HepG2 (cell line): ENCODE results near the gene UBTF. TPM values are rescaled to one million over a fixed set of nuclear protein-coding genes. Genes with fewer than 3 reads are reported as not detected.

Experiments used
- ATAC-seq: fragments of 200-7000 bp; cut with Tn5 transposase; 3 replicates; pipeline ENCODE4 v1.9.1; 2020; ENCODE audit warnings: mild to moderate bottlenecking, moderate library complexity
- BruUV-seq: library from RNA; stranded (reverse); fragments of 400-500 nt; replicated peaks from 2 replicates; lab custom pipeline; 2021; lab: Mats Ljungman, UMichigan
- CTCF ChIA-PET: fragments of 300-600 bp; formaldehyde crosslinking; extraction: SDS; loops from one replicate; lab custom pipeline; 2021; ENCODE audit warnings: low total read pairs, inconsistent platforms, low intra/inter-chr PET ratio; lab: Yijun Ruan, JAX
- POLR2A ChIA-PET: fragments of 350-600 bp; sonication (Branson Sonifier 250); formaldehyde crosslinking; loops from one replicate; lab custom pipeline; 2020; ENCODE audit warnings: antibody characterized with exemption, inconsistent platforms; lab: Yijun Ruan, JAX
- DNase-seq: peaks from one replicate; pipeline ENCODE4 v3.0.0-alpha.2; 2015; ENCODE audit warnings: low spot score
- FAIRE-seq: peaks from 3 replicates; lab custom pipeline; 2011; peaks lifted over from hg19 to GRCh38; lab: Jason Lieb, UNC
- H2AFZ ChIP-seq: one replicate; pipeline ENCODE4 v1.6.1; 2011; ENCODE audit warnings: low read length, inconsistent platforms
- H3K27ac ChIP-seq: fragments of 300-600 bp; 3 replicates; pipeline ENCODE4 v1.8.0; 2011; ENCODE audit warnings: mixed run types, mild to moderate bottlenecking, mixed read lengths, low read length, inconsistent platforms; ENCODE audit not compliant: insufficient read depth; ENCODE audit errors: extremely low read length
- H3K27me3 ChIP-seq, 2 experiments: fragments of 200-600 bp in 1 of 2; 2 replicates in 1 of 2; 3 replicates in 1 of 2; pipeline versions ENCODE4 v1.6.0 to v1.8.0; 2011; ENCODE audit warnings: low read length in 2 of 2, mild to moderate bottlenecking in 2 of 2, moderate library complexity in 2 of 2, inconsistent platforms in 1 of 2; ENCODE audit not compliant: insufficient read depth in 2 of 2, control insufficient read depth in 1 of 2
- H3K36me3 ChIP-seq, 2 experiments: fragments of 200-600 bp in 1 of 2; replicated peaks in 1 of 2; 2 replicates in 1 of 2; 3 replicates in 1 of 2; pipeline versions ENCODE4 v1.5.1 to v1.8.0; 2011; ENCODE audit warnings: low read length in 2 of 2, inconsistent platforms in 1 of 2; ENCODE audit not compliant: insufficient read depth in 2 of 2, control insufficient read depth in 1 of 2
- H3K4me1 ChIP-seq: 2 replicates; pipeline ENCODE4 v1.5.1; 2012; ENCODE audit warnings: low read length, inconsistent platforms; ENCODE audit not compliant: insufficient read depth
- H3K4me2 ChIP-seq: 2 replicates; pipeline ENCODE4 v1.6.0; 2011; ENCODE audit warnings: low read depth, low read length, inconsistent platforms
- H3K4me3 ChIP-seq, 3 experiments: fragments of 200-600 bp in 1 of 3; sonication (generic), shearing (Covaris generic) in 1 of 3; replicated peaks in 1 of 3; 2 replicates each; pipeline ENCODE4 v1.5.1; 2011 to 2016; ENCODE audit warnings: low read length in 3 of 3, inconsistent platforms in 2 of 3, low read depth in 2 of 3, mild to moderate bottlenecking in 2 of 3, control low read depth in 1 of 3, mixed read lengths in 1 of 3; ENCODE audit not compliant: insufficient read depth in 1 of 3
- H3K79me2 ChIP-seq: one replicate; pipeline ENCODE4 v1.6.1; 2011; ENCODE audit warnings: low read length, inconsistent platforms; ENCODE audit not compliant: insufficient read depth
- H3K9ac ChIP-seq: 2 replicates; pipeline ENCODE4 v1.6.0; 2011; ENCODE audit warnings: mild to moderate bottlenecking, low read depth, low read length, inconsistent platforms; ENCODE audit not compliant: insufficient read depth
- H3K9me3 ChIP-seq: 2 replicates; pipeline ENCODE4 v1.5.1; 2012; ENCODE audit warnings: mild to moderate bottlenecking, low read length
- H4K20me1 ChIP-seq: 2 replicates; pipeline ENCODE4 v1.6.0; 2011; ENCODE audit warnings: inconsistent platforms, mild to moderate bottlenecking, low read length, moderate library complexity; ENCODE audit not compliant: insufficient read depth
- AGO2 ChIP-seq: fragments of 200-400 bp; formaldehyde crosslinking; optimal IDR thresholded peaks from 2 replicates; pipeline ENCODE3; 2017; ENCODE audit warnings: mild to moderate bottlenecking, low read depth, low read length, moderate library complexity
- WGBS: methylation state at CpG from one replicate; pipeline ENCODE4 v1.1.6; 2017; ENCODE audit warnings: low lambda C conversion rate; 5-methylcytosine and 5-hydroxymethylcytosine counted together
- in situ Hi-C: cut with HindIII; loops from 2 replicates; pipeline ENCODE4 v1.10.0; 2017; ENCODE audit warnings: low pct_unique_long_range_greater_than_20kb; ENCODE audit not compliant: extremely low pct_ligation_motif_present
- intact Hi-C: fragments of 100-400 bp; cut with micrococcal nuclease; formaldehyde crosslinking; loops from one replicate; pipeline ENCODE4 v1.10.0; 2022; ENCODE audit not compliant: unreplicated experiment
- polyA plus RNA-seq, 8 experiments: library from polyadenylated mRNA; depleted of rRNA in 3 of 8; stranded (reverse) in 7 of 8; unstranded in 1 of 8; fragments of >200 nt; fragmentation: Illumina TruSeq in 4 of 8; extraction: Trizol in 4 of 8; gene quantifications; 2 replicates each; pipeline versions ENCODE4 v1.2.1 to v1.2.3, GENCODE V29; 2011 to 2016; ENCODE audit warnings: low read depth in 4 of 8, missing spikeins in 1 of 8, mixed read lengths in 1 of 8; ENCODE audit not compliant: insufficient read depth in 1 of 8
- total RNA-seq, 5 experiments: library from RNA; depleted of rRNA; stranded (reverse); fragments of >200 nt; fragmentation: Illumina TruSeq; extraction: Trizol; gene quantifications; 2 replicates each; pipeline ENCODE4 v1.2.3, GENCODE V29; 2016; ENCODE audit warnings: low read depth in 1 of 5
- TF ChIP-seq, protein P1 (sequence below): sonication (generic); formaldehyde crosslinking; IDR thresholded peaks from 2 replicates; pipeline ENCODE4 v1.4.0; 2020; ENCODE audit warnings: missing genetic modification reagents, borderline replicate concordance

The UBTF gene
- total and polyA plus RNA-seq, 2 of the 13 experiments (the other 11 are each of a cell fraction or from before 2014, with no cell fraction given), result 15.2 to 60.9 TPM

DNA sequence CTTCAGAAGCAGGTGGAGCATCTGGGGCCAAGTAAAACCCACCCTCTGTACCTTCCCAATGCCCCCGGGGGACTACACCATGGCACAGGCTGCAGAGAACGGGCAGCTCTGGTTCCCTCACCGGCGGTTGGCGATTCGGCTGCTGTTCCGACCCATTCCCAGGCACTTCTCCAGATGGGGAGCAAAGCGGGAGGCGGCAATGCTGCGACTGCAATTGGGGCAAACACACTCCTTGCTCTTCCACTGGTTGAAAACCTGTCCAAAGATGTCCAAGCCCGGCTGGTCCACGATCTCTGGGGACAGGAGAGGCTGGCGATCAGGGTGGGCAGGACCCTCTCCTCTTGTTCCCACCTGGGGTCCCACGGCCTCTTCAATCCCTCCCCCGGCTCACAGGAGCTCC lies 22.4 kb downstream of the UBTF start:
- peak; percentile 47 for TF ChIP-seq AGO2
- TF ChIP-seq, protein P1, sequence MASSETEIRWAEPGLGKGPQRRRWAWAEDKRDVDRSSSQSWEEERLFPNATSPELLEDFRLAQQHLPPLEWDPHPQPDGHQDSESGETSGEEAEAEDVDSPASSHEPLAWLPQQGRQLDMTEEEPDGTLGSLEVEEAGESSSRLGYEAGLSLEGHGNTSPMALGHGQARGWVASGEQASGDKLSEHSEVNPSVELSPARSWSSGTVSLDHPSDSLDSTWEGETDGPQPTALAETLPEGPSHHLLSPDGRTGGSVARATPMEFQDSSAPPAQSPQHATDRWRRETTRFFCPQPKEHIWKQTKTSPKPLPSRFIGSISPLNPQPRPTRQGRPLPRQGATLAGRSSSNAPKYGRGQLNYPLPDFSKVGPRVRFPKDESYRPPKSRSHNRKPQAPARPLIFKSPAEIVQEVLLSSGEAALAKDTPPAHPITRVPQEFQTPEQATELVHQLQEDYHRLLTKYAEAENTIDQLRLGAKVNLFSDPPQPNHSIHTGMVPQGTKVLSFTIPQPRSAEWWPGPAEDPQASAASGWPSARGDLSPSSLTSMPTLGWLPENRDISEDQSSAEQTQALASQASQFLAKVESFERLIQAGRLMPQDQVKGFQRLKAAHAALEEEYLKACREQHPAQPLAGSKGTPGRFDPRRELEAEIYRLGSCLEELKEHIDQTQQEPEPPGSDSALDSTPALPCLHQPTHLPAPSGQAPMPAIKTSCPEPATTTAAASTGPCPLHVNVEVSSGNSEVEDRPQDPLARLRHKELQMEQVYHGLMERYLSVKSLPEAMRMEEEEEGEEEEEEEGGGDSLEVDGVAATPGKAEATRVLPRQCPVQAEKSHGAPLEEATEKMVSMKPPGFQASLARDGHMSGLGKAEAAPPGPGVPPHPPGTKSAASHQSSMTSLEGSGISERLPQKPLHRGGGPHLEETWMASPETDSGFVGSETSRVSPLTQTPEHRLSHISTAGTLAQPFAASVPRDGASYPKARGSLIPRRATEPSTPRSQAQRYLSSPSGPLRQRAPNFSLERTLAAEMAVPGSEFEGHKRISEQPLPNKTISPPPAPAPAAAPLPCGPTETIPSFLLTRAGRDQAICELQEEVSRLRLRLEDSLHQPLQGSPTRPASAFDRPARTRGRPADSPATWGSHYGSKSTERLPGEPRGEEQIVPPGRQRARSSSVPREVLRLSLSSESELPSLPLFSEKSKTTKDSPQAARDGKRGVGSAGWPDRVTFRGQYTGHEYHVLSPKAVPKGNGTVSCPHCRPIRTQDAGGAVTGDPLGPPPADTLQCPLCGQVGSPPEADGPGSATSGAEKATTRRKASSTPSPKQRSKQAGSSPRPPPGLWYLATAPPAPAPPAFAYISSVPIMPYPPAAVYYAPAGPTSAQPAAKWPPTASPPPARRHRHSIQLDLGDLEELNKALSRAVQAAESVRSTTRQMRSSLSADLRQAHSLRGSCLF (CRISPR knock-in tag), result no peak
- no peak overlapping the region for H3K4me2 ChIP-seq
- peaks cover 19% of the 10 kb centered on the region for H3K79me2 ChIP-seq
- WGBS, result 96% methylated on average over 15 of the region's 15 CpGs
- no peak for DNase-seq
- H3K9me3 ChIP-seq, result no peaks in the 10 kb centered on the region
- no peak overlapping the region for H2AFZ ChIP-seq
- no peaks in the 10 kb centered on the region; a peak in 1 of 5 replicates for H3K27me3 ChIP-seq
- in situ Hi-C loops, result no loop called here
- intact Hi-C loops, result no loop called here
- no peak for FAIRE-seq
- H3K27ac ChIP-seq, result no peak overlapping the region
- BruUV-seq, result no TSS peak
- ChIA-PET CTCF (no interaction called here), POLR2A (interaction anchor here (1.6 to 4.1 kb wide), 2 partner anchors 12 to 21 kb away, joined by 6 to 71 read pairs; partner anchors contain the start of gene TMUB2)
- peaks cover 19 to 45% of the 10 kb centered on the region in 2 experiments for H3K36me3 ChIP-seq
- no peak overlapping the region for H3K4me3 ChIP-seq
- no peak for ATAC-seq
- peaks cover 23% of the 10 kb centered on the region for H3K4me1 ChIP-seq
- 0 out of 2 replicates have a peak, but pooled peaks cover 7% of the 10 kb centered on the region for H4K20me1 ChIP-seq
- H3K9ac ChIP-seq, result no peak overlapping the region
